HEK293T (cell line): ENCODE measurements around the gene SH3BP4.
A peak's percentile ranks its signal among the peaks of the same experiment; 100 is the strongest.

Experiments used
- CTCF ChIA-PET: fragments of 350-600 bp; formaldehyde crosslinking; extraction: SDS; loops from one replicate; lab custom pipeline; 2021; ENCODE audit warnings: antibody characterized with exemption, inconsistent platforms; lab: Yijun Ruan, JAX
- POLR2A ChIA-PET: fragments of 350-600 bp; formaldehyde crosslinking; extraction: SDS; loops from one replicate; lab custom pipeline; 2020; ENCODE audit warnings: antibody characterized with exemption, inconsistent platforms; lab: Yijun Ruan, JAX
- DNase-seq: peaks from one replicate; pipeline ENCODE4 v3.0.0; 2012; ENCODE audit warnings: mixed read lengths; ENCODE audit errors: extremely low spot score
- ARNT ChIP-seq: fragments of 450-650 bp; IDR thresholded peaks from 2 replicates; pipeline ENCODE4 v1.6.1; 2017; ENCODE audit warnings: mild to moderate bottlenecking
- BHLHE40 ChIP-seq: fragments of 450-650 bp; IDR thresholded peaks from 2 replicates; pipeline ENCODE4 v1.6.1; 2016; ENCODE audit warnings: mild to moderate bottlenecking, moderate library complexity, borderline replicate concordance
- CTBP1 ChIP-seq: fragments of 450-650 bp; IDR thresholded peaks from 2 replicates; pipeline ENCODE4 v1.6.1; 2016; ENCODE audit warnings: borderline replicate concordance
- ELF4 ChIP-seq: fragments of 450-650 bp; IDR thresholded peaks from 2 replicates; pipeline ENCODE4 v1.6.1; 2017; ENCODE audit warnings: antibody characterized with exemption
- FOXA1 ChIP-seq: fragments of 450-650 bp; IDR thresholded peaks from 2 replicates; pipeline ENCODE4 v1.6.1; 2016; ENCODE audit warnings: mild to moderate bottlenecking
- FOXK2 ChIP-seq: fragments of 450-650 bp; IDR thresholded peaks from 2 replicates; pipeline ENCODE4 v1.6.1; 2016; ENCODE audit warnings: mild to moderate bottlenecking
- FOXM1 ChIP-seq: fragments of 450-650 bp; IDR thresholded peaks from 2 replicates; pipeline ENCODE4 v1.6.1; 2017; ENCODE audit warnings: mild to moderate bottlenecking, borderline replicate concordance
- HDGF ChIP-seq: fragments of 450-650 bp; IDR thresholded peaks from 2 replicates; pipeline ENCODE4 v1.6.1; 2017; ENCODE audit warnings: antibody characterized with exemption, borderline replicate concordance
- L3MBTL2 ChIP-seq: fragments of 450-650 bp; conservative IDR thresholded peaks from 2 replicates; pipeline ENCODE4 v1.6.1; 2016; ENCODE audit warnings: mild to moderate bottlenecking
- LEF1 ChIP-seq: fragments of 450-650 bp; IDR thresholded peaks from 2 replicates; pipeline ENCODE4 v1.6.1; 2017; ENCODE audit warnings: mild to moderate bottlenecking, borderline replicate concordance
- NFRKB ChIP-seq: fragments of 450-650 bp; IDR thresholded peaks from 2 replicates; pipeline ENCODE4 v1.6.1; 2016; ENCODE audit warnings: mild to moderate bottlenecking, moderate library complexity
- PKNOX1 ChIP-seq: fragments of 450-650 bp; IDR thresholded peaks from 2 replicates; pipeline ENCODE4 v1.6.1; 2016
- SP1 ChIP-seq: fragments of 450-650 bp; IDR thresholded peaks from 2 replicates; pipeline ENCODE4 v1.6.1; 2017
- SUZ12 ChIP-seq: fragments of 450-650 bp; IDR thresholded peaks from 2 replicates; pipeline ENCODE4 v1.6.1; 2016; ENCODE audit warnings: mild to moderate bottlenecking
- TARDBP ChIP-seq: fragments of 450-650 bp; IDR thresholded peaks from 2 replicates; pipeline ENCODE4 v1.6.1; 2016
- ZNF384 ChIP-seq: fragments of 450-650 bp; IDR thresholded peaks from 2 replicates; pipeline ENCODE4 v1.6.1; 2016

SH3BP4 gene

GRCh38 chr2:234964631-234965461, 13.0 kb downstream of the SH3BP4 start:
- DNase-seq = no peak
- ChIA-PET CTCF (no interaction called here), POLR2A (no interaction called here)
- no peak for TF ChIP-seq HDGF
- no peak for TF ChIP-seq CTBP1
- no peak for TF ChIP-seq FOXA1
- no peak for TF ChIP-seq NFRKB
- no peak for TF ChIP-seq TARDBP
- no peak for TF ChIP-seq L3MBTL2
- TF ChIP-seq SUZ12 = no peak
- no peak for TF ChIP-seq SP1
- no peak for TF ChIP-seq ELF4
- no peak for TF ChIP-seq PKNOX1
- TF ChIP-seq BHLHE40 = no peak
- no peak for TF ChIP-seq ZNF384
- no peak for TF ChIP-seq ARNT
- TF ChIP-seq FOXM1 = no peak
- TF ChIP-seq FOXK2 = no peak
- no peak for TF ChIP-seq LEF1

GRCh38 chr2:234966340-234966739, 14.5 kb downstream of the SH3BP4 start:
- ChIA-PET CTCF (no interaction called here), POLR2A (no interaction called here)
- DNase-seq = no peak
- TF ChIP-seq PKNOX1 = peak; percentile 61
- TF ChIP-seq NFRKB = no peak
- TF ChIP-seq HDGF = no peak

GRCh38 chr2:234967201-234967869, 15.5 kb downstream of the SH3BP4 start:
- ChIA-PET POLR2A (no interaction called here), CTCF (no interaction called here)
- TF ChIP-seq SUZ12 (no peak), FOXK2 (no peak), FOXA1 (no peak), FOXM1 (no peak), TARDBP (no peak), BHLHE40 (no peak), L3MBTL2 (no peak)
- no peak for DNase-seq

GRCh38 chr2:234967870-234968208, 16.0 kb downstream of the SH3BP4 start:
- CTCF ChIA-PET = no interaction called here
- POLR2A ChIA-PET = no interaction called here
- no peak for TF ChIP-seq ELF4
- no peak for TF ChIP-seq PKNOX1
- no peak for TF ChIP-seq LEF1
- TF ChIP-seq ZNF384 = no peak
- TF ChIP-seq FOXA1 = no peak
- TF ChIP-seq ARNT = no peak
- no peak for TF ChIP-seq SUZ12
- TF ChIP-seq HDGF = no peak
- no peak for TF ChIP-seq CTBP1
- no peak for TF ChIP-seq TARDBP
- no peak for TF ChIP-seq L3MBTL2
- no peak for TF ChIP-seq BHLHE40
- TF ChIP-seq FOXK2 = no peak
- no peak for TF ChIP-seq SP1
- TF ChIP-seq FOXM1 = no peak
- TF ChIP-seq NFRKB = no peak
- no peak for DNase-seq

GRCh38 chr2:234968631-234969305, 17.0 kb downstream of the SH3BP4 start:
- ChIA-PET POLR2A (no interaction called here), CTCF (no interaction called here)
- no peak for DNase-seq
- TF ChIP-seq PKNOX1 (peak; percentile 57), FOXK2 (no peak)
